Kidney epithelial cell (primary cell): ENCODE measurements around the gene OSBPL2. TPM values are rescaled to one million over a fixed set of nuclear protein-coding genes. Genes with fewer than 3 reads are reported as not detected.

ENCODE experiments used
- DNase-seq: peaks from one replicate; pipeline ENCODE4 v3.0.0-alpha.2; 2010; ENCODE audit warnings: low read depth
- H3K27me3 ChIP-seq: 2 replicates; pipeline ENCODE4 v1.6.0; 2011; ENCODE audit warnings: low read length; ENCODE audit not compliant: control insufficient read depth, insufficient read depth
- H3K36me3 ChIP-seq: 2 replicates; pipeline ENCODE4 v1.5.1; 2011; ENCODE audit warnings: low read length; ENCODE audit not compliant: control insufficient read depth, insufficient read depth
- H3K4me3 ChIP-seq: 2 replicates; pipeline ENCODE4 v1.5.1; 2011; ENCODE audit warnings: low read depth, mild to moderate bottlenecking, control low read depth, low read length
- CTCF ChIP-seq: IDR thresholded peaks from 2 replicates; pipeline ENCODE4 v1.5.1; 2011; ENCODE audit warnings: mild to moderate bottlenecking, moderate library complexity, low read length, control low read depth, inconsistent platforms; ENCODE audit not compliant: insufficient read depth, poor library complexity, severe bottlenecking
- total RNA-seq: library from RNA; depleted of rRNA; stranded (reverse); fragments of >200 nt; gene quantifications from 2 replicates; pipeline ENCODE4 v1.2.3, GENCODE V29; 2015

The OSBPL2 gene
- total RNA-seq, 1 donor from 2014 or later = 26.5 TPM

DNA sequence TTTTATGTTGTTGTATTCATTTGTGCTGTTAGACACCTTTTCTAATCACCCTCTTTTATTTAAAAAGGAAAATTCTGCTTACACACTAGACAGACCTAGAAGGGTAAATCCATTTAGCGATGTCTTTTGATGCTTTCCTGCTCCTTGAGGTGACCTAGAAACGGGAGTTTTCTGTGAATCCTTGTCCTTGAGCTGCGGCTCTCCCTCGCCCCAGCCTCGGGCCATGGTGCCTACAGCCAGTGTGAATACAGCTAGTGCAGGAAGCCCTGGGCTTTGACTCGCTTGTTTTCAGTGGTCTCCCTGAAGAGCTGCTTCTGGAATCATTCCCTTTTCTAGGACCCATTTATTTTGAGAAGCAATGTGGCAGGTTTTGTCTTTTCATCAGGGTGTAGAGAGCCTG lies 46.8 kb downstream of the OSBPL2 start:
- no peak for TF ChIP-seq CTCF
- Histone ChIP-seq H3K36me3 (peaks cover 4% of the 10 kb centered on the region), H3K4me3 (no peak overlapping the region), H3K27me3 (no peaks in the 10 kb centered on the region)
- DNase-seq = no peak

DNA sequence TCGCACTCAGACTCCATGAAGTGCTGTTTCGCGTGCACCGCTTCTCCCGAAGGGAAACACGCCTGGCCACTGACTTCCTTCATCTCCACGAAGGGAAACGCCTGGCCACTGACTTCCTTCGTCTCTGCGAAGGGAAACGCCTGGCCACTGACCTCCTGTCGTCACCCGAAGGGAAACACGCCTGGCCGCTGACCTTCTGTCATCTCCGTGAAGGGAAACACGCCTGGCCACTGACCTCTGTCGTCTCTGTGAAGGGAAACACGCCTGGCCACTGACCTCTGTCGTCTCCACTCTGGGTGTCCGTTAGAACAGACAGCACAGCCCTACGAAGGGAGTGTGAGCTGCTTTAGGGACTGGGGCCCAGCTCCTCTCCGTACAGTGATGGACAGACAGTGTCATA lies 47.4 kb downstream of the OSBPL2 start:
- no peak for TF ChIP-seq CTCF
- Histone ChIP-seq H3K36me3 (peaks cover 4% of the 10 kb centered on the region), H3K4me3 (no peak overlapping the region), H3K27me3 (no peaks in the 10 kb centered on the region)
- no peak for DNase-seq

GRCh38 chr20:62286493-62287064 lies 48.3 kb downstream of the OSBPL2 start:
- Histone ChIP-seq H3K36me3 (peaks cover 3% of the 10 kb centered on the region), H3K4me3 (no peak overlapping the region), H3K27me3 (no peaks in the 10 kb centered on the region)
- TF ChIP-seq CTCF = no peak
- DNase-seq = no peak

DNA sequence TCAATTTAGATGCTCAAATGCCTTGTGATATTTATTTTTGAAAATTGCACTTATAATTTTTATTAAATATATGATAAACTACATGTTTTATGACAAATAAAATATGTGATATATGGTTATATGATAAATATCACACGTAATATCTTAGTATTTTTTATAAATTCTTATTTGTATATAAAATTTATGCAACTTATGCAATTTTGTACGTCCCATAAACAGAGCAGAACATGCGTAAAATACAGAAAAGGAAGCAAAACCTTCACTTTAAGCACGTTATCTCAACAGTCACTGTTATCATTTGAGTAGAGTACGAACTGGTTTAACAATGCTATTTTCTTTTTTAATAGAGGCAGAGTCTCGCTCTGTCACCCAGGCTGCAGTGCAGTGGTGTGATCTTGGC lies 48.8 kb downstream of the OSBPL2 start:
- peaks cover 2% of the 10 kb centered on the region for H3K36me3 ChIP-seq
- DNase-seq = no peak
- H3K4me3 ChIP-seq = no peak overlapping the region
- H3K27me3 ChIP-seq = no peaks in the 10 kb centered on the region
- no peak for TF ChIP-seq CTCF

- Histone ChIP-seq H3K27me3 (no peaks in the 10 kb centered on the region), H3K36me3 (peaks cover 2% of the 10 kb centered on the region), H3K4me3 (no peak overlapping the region)
- no peak for TF ChIP-seq CTCF
- no peak for DNase-seq
These were observed 49.6 kb downstream of the OSBPL2 start for GRCh38 chr20:62287759-62288534.
